H1 (cell line): Measurements from ENCODE around the gene EDC3. TPM values are rescaled to one million over a fixed set of nuclear protein-coding genes. Genes with fewer than 3 reads are reported as not detected.

ENCODE experiments used
- CHD7 ChIP-seq: fragments of 300-600 bp; sonication (generic); IDR thresholded peaks from 2 replicates; pipeline ENCODE4 v1.7.1; 2012; ENCODE audit warnings: low read length, moderate library complexity, mild to moderate bottlenecking, inconsistent platforms; ENCODE audit not compliant: insufficient replicate concordance
- CREB1 ChIP-seq: IDR thresholded peaks from 2 replicates; pipeline ENCODE4 v1.6.1; 2012; ENCODE audit warnings: inconsistent platforms
- EP300 ChIP-seq, 2 experiments: IDR thresholded peaks; 1 replicate in 1 of 2; 2 replicates in 1 of 2; pipeline ENCODE4 v1.6.1; 2011 to 2012; ENCODE audit warnings: low read depth in 2 of 2, low read length in 2 of 2, mild to moderate bottlenecking in 2 of 2, borderline replicate concordance in 1 of 2, inconsistent platforms in 1 of 2, moderate library complexity in 1 of 2
- MAX ChIP-seq: IDR thresholded peaks from 2 replicates; pipeline ENCODE4 v1.6.1; 2012; ENCODE audit warnings: inconsistent platforms
- POU5F1 ChIP-seq: IDR thresholded peaks from 2 replicates; pipeline ENCODE4 v1.6.1; 2011; ENCODE audit warnings: low read depth, mild to moderate bottlenecking, low read length, moderate library complexity
- RNF2 ChIP-seq: fragments of 200-900, 300-1000 bp; sonication (generic); IDR thresholded peaks from 2 replicates; pipeline ENCODE4 v1.7.1; 2016; ENCODE audit warnings: borderline replicate concordance, low read depth, mild to moderate bottlenecking, antibody characterized with exemption, low read length; ENCODE audit not compliant: poor library complexity, severe bottlenecking; ENCODE audit errors: missing control alignments
- SIRT6 ChIP-seq: IDR thresholded peaks from one replicate; pipeline ENCODE4 v1.7.1; 2012; ENCODE audit warnings: low read length, inconsistent platforms
- SP1 ChIP-seq: IDR thresholded peaks from 2 replicates; pipeline ENCODE4 v1.6.1; 2011; ENCODE audit warnings: low read depth, low read length
- TCF12 ChIP-seq: IDR thresholded peaks from 2 replicates; pipeline ENCODE4 v1.6.1; 2011; ENCODE audit warnings: low read depth, mild to moderate bottlenecking, low read length
- USF2 ChIP-seq: IDR thresholded peaks from 2 replicates; pipeline ENCODE4 v1.6.1; 2011; ENCODE audit warnings: low read length, improper control_type of control experiment
- polyA plus RNA-seq, 7 experiments: library from polyadenylated mRNA; depleted of rRNA in 3 of 7; stranded (reverse) in 5 of 7; unstranded in 2 of 7; fragments of >200 nt in 5 of 7; fragments of 200-250 nt in 2 of 7; gene quantifications; 1 replicate in 5 of 7; 2 replicates in 1 of 7; 4 replicates in 1 of 7; pipeline versions ENCODE4 v1.2.1 to v1.2.3, GENCODE V29; 2011 to 2013; ENCODE audit warnings: missing spikeins in 2 of 7, mixed read lengths in 2 of 7
- total RNA-seq: library from RNA; stranded (reverse); fragmentation: NEBNext Ultra II Directional; extraction: Animal tissue kit (Norgen Biotek cat#: 25700); gene quantifications from 2 replicates; pipeline ENCODE4 v1.2.1, GENCODE V29; 2021

EDC3 gene
- total and polyA plus RNA-seq, 2 of the 8 experiments (the other 6 are each of a cell fraction or from before 2014, with no cell fraction given), result 45.0 to 50.8 TPM

- TF ChIP-seq CHD7 (no peak), USF2 (no peak), POU5F1 (no peak), SP1 (no peak), TCF12 (no peak), EP300 (IDR thresholded peaks at IDR 0.05; ENCODE audit: borderline replicate concordance in 1 of 2, low read depth in 2 of 2, low read length in 2 of 2) (no peak), SIRT6 (no peak), RNF2 (no peak), CREB1 (no peak), MAX (no peak)
Measured at GRCh38 chr15:74632601-74633000, 63.2 kb downstream of the EDC3 start (continued).
